ENCODE results near the gene LAMP2. TPM values are rescaled to one million over a fixed set of nuclear protein-coding genes. Genes with fewer than 3 reads are reported as not detected.

The LAMP2 gene
- total and polyA plus RNA-seq, 2 of the 8 experiments (the other 6 are each of a cell fraction or from before 2014, with no cell fraction given): 21.2 to 29.9 TPM

DNA sequence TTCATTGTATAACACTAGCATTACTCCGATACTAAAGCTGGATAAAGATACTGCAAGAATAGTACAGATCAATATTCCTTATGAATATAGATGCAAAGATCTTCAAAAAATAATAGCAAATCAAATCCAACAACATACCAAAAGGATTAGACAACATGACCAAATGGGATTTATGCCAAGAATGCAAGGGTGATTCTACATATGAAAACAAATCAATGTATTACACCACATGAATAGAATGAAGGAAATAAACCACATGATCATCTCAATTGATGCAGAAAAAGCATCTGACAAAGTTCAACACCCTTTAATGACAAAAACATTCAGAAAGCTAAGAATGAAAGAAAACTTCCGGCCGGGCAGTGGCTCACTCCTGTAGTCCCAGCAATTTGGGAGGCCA, 48.8 kb upstream of the LAMP2 start:
- Histone ChIP-seq H3K4me3 (ENCODE audit: extremely low read depth in 1 of 4, insufficient read depth in 2 of 4, low read depth in 3 of 4, low read length in 4 of 4) (no peak overlapping the region), H3K79me2 (ENCODE audit: control insufficient read depth in 1 of 2, insufficient read depth in 2 of 2, low read length in 2 of 2) (no peaks in the 10 kb centered on the region), H3K23ac (ENCODE audit: insufficient read length) (no peak overlapping the region), H3K9me3 (ENCODE audit: insufficient read depth in 2 of 2, low read depth in 1 of 2, low read length in 1 of 2) (no peaks in the 10 kb centered on the region), H3K4ac (replicated peaks; ENCODE audit: insufficient read length, low read depth, low read length) (no peak overlapping the region), H3K18ac (ENCODE audit: extremely low read depth, low read length) (no peak overlapping the region), H2BK5ac (ENCODE audit: low read depth, low read length) (no peak overlapping the region), H2AFZ (ENCODE audit: low read length) (no peak overlapping the region), H4K20me1 (replicated peaks in 1 of 2; ENCODE audit: control insufficient read depth in 1 of 2, insufficient read depth in 2 of 2, low read length in 2 of 2) (no peaks in the 10 kb centered on the region), H3K4me1 (replicated peaks in 1 of 4; ENCODE audit: control insufficient read depth in 3 of 4, insufficient read depth in 4 of 4, low read length in 3 of 4) (peaks cover 0 to 3% (median 0%) of the 10 kb centered on the region in 4 experiments; a peak in 1 of 7 replicates), H2BK15ac (ENCODE audit: low read length) (no peak overlapping the region), H3K9ac (replicated peaks in 1 of 4; ENCODE audit: extremely low read depth in 1 of 4, low read depth in 3 of 4, low read length in 3 of 4) (no peak overlapping the region), H3K56ac (replicated peaks; ENCODE audit: insufficient read length, low read depth, low read length) (no peak overlapping the region), H3K27ac (ENCODE audit: low read depth, low read length) (no peak overlapping the region), H3K36me3 (ENCODE audit: control insufficient read depth in 2 of 4, insufficient read depth in 4 of 4, low read length in 3 of 4) (no peaks in the 10 kb centered on the region), H2BK120ac (replicated peaks; ENCODE audit: low read depth, low read length) (no peak overlapping the region), H3K27me3 (replicated peaks in 1 of 4; ENCODE audit: control insufficient read depth in 3 of 4, extremely low read depth in 1 of 4, insufficient read depth in 3 of 4, low read length in 3 of 4) (no peaks in the 10 kb centered on the region), H3K23me2 (ENCODE audit: low read depth, low read length) (no peaks in the 10 kb centered on the region), H4K8ac (ENCODE audit: extremely low read depth, insufficient read depth, low read length) (no peak overlapping the region), H3K79me1 (ENCODE audit: low read depth, low read length) (no peaks in the 10 kb centered on the region), H3K4me2 (ENCODE audit: insufficient read depth in 1 of 2, low read depth in 2 of 2, low read length in 2 of 2) (no peak overlapping the region), H4K5ac (ENCODE audit: insufficient read length, low read depth, low read length) (no peak overlapping the region), H2BK20ac (ENCODE audit: low read length) (no peak overlapping the region), H4K91ac (replicated peaks; ENCODE audit: insufficient read length, low read length) (no peak overlapping the region), H2BK12ac (ENCODE audit: low read depth, low read length) (no peak overlapping the region), H3K14ac (ENCODE audit: insufficient read length) (no peak overlapping the region), H2AK5ac (ENCODE audit: low read depth, low read length) (no peak overlapping the region)
- FAIRE-seq (no peak), DNase-seq (ENCODE audit: low read depth in 1 of 2, low spot score in 2 of 2) (no peak)
- ChIA-PET POLR2A (ENCODE audit: partially characterized antibody) (no interaction called here), CTCF (ENCODE audit: partially characterized antibody) (interaction anchor here (1.2 kb wide), 1 partner anchor 146 kb away, joined by 4 read pairs; no protein-coding TSS in a partner anchor)
- WGBS, 2 experiments (ENCODE audit: extremely low coverage in 1 of 2, insufficient coverage in 1 of 2, insufficient read length in 1 of 2, insufficient replicate concordance in 2 of 2, low coverage in 1 of 2, low lambda C conversion rate in 2 of 2, missing lambda C conversion rate in 1 of 2): 93% methylated on average over 3 of the region's 3 CpGs; no CpG with 5 or more reads in 1 of the 2 experiments
- no peak for TF ChIP-seq SP4 (IDR thresholded peaks at IDR 0.05; ENCODE audit: low read length)
- no peak for TF ChIP-seq EP300 (IDR thresholded peaks at IDR 0.05; ENCODE audit: borderline replicate concordance in 1 of 2, low read depth in 2 of 2, low read length in 2 of 2)
- no peak for TF ChIP-seq BCL11A (IDR thresholded peaks at IDR 0.05; ENCODE audit: low read depth in 2 of 2, low read length in 2 of 2)
- TF ChIP-seq CEBPB (IDR thresholded peaks at IDR 0.05; ENCODE audit: low read depth, low read length): no peak
- no peak for TF ChIP-seq TBP (IDR thresholded peaks at IDR 0.05; ENCODE audit: low read depth, low read length)
- no peak for TF ChIP-seq SIRT6 (IDR thresholded peaks at IDR 0.05; ENCODE audit: low read length)
- TF ChIP-seq, protein P1, sequence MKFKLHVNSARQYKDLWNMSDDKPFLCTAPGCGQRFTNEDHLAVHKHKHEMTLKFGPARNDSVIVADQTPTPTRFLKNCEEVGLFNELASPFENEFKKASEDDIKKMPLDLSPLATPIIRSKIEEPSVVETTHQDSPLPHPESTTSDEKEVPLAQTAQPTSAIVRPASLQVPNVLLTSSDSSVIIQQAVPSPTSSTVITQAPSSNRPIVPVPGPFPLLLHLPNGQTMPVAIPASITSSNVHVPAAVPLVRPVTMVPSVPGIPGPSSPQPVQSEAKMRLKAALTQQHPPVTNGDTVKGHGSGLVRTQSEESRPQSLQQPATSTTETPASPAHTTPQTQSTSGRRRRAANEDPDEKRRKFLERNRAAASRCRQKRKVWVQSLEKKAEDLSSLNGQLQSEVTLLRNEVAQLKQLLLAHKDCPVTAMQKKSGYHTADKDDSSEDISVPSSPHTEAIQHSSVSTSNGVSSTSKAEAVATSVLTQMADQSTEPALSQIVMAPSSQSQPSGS (IDR thresholded peaks at IDR 0.05; ENCODE audit: low read length): no peak
- TF ChIP-seq, protein P2, sequence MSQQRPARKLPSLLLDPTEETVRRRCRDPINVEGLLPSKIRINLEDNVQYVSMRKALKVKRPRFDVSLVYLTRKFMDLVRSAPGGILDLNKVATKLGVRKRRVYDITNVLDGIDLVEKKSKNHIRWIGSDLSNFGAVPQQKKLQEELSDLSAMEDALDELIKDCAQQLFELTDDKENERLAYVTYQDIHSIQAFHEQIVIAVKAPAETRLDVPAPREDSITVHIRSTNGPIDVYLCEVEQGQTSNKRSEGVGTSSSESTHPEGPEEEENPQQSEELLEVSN (IDR thresholded peaks at IDR 0.05): no peak
- TF ChIP-seq GTF2F1 (IDR thresholded peaks at IDR 0.05; ENCODE audit: borderline replicate concordance, low read depth, low read length): no peak
- TF ChIP-seq CTBP2 (IDR thresholded peaks at IDR 0.05; ENCODE audit: borderline replicate concordance, insufficient read depth, insufficient read length, low read length): no peak
- no peak for TF ChIP-seq TAF1 (IDR thresholded peaks at IDR 0.05; ENCODE audit: low read depth, low read length)
- no peak for TF ChIP-seq BACH1 (IDR thresholded peaks at IDR 0.05; ENCODE audit: low read length)
- TF ChIP-seq TCF12 (IDR thresholded peaks at IDR 0.05; ENCODE audit: low read depth, low read length): no peak
